Suprapubic skin (tissue), 4 donors: ENCODE measurements around the gene ZNF774. TPM values are rescaled to one million over a fixed set of nuclear protein-coding genes. Genes with fewer than 3 reads are reported as not detected.
"Not testable (repeated sequence)": the region's sequence is repeated elsewhere in the genome, so short reads cannot be mapped to it uniquely, and the experiment has no call there.

Source experiments
- DNase-seq, 2 donors: peaks; one replicate each; pipeline ENCODE4 v3.0.0-alpha.2; 2019; ENCODE audit warnings: low spot score in 2 of 2
- H3K27ac ChIP-seq: fragments of 200-600 bp; sonication (generic); one replicate; pipeline ENCODE4 v1.5.1; 2019
- H3K27me3 ChIP-seq: fragments of 200-600 bp; sonication (generic); one replicate; pipeline ENCODE4 v1.5.1; 2019
- H3K36me3 ChIP-seq: fragments of 200-600 bp; sonication (generic); one replicate; pipeline ENCODE4 v1.5.1; 2019
- H3K4me1 ChIP-seq: fragments of 200-600 bp; sonication (generic); one replicate; pipeline ENCODE4 v1.5.1; 2019
- H3K4me3 ChIP-seq: fragments of 200-600 bp; sonication (generic); one replicate; pipeline ENCODE4 v1.5.1; 2019; ENCODE audit warnings: mild to moderate bottlenecking
- H3K9me3 ChIP-seq: fragments of 200-600 bp; sonication (generic); one replicate; pipeline ENCODE4 v1.5.1; 2019
- EP300 ChIP-seq: sonication (generic); formaldehyde crosslinking; IDR thresholded peaks from one replicate; pipeline ENCODE4 v1.6.1; 2017; ENCODE audit warnings: antibody characterized with exemption
- POLR2A ChIP-seq, 2 donors: fragments of 450-650 bp; IDR thresholded peaks; one replicate each; pipeline ENCODE4 v1.6.1; 2017; ENCODE audit warnings: antibody characterized with exemption in 2 of 2, mild to moderate bottlenecking in 2 of 2, moderate library complexity in 2 of 2
- POLR2AphosphoS5 ChIP-seq, 3 donors: sonication (generic); formaldehyde crosslinking; IDR thresholded peaks; one replicate each; pipeline ENCODE4 v1.6.1; 2017; ENCODE audit warnings: antibody characterized with exemption in 3 of 3
- WGBS: methylation state at CpG from one replicate; pipeline ENCODE4 v1.1.5; 2018; 5-methylcytosine and 5-hydroxymethylcytosine counted together
- total RNA-seq, 4 donors: library from RNA; depleted of rRNA; stranded (reverse); fragments of >200 nt; gene quantifications; one replicate each; pipeline ENCODE4 v1.1.0, GENCODE V29; 2016
- TF ChIP-seq, protein P1 (sequence below), 2 donors: fragments of 200-600 bp in 1 of 2; fragments of 450-650 bp in 1 of 2; sonication (generic) in 1 of 2; IDR thresholded peaks; one replicate each; pipeline ENCODE4 v1.5.1; 2016 to 2019; ENCODE audit warnings: antibody characterized with exemption in 2 of 2, mild to moderate bottlenecking in 1 of 2, moderate library complexity in 1 of 2

ZNF774 gene
- 1 to 10 TPM; 1.4 to 7.2 (median 3.2) TPM for total RNA-seq

DNA sequence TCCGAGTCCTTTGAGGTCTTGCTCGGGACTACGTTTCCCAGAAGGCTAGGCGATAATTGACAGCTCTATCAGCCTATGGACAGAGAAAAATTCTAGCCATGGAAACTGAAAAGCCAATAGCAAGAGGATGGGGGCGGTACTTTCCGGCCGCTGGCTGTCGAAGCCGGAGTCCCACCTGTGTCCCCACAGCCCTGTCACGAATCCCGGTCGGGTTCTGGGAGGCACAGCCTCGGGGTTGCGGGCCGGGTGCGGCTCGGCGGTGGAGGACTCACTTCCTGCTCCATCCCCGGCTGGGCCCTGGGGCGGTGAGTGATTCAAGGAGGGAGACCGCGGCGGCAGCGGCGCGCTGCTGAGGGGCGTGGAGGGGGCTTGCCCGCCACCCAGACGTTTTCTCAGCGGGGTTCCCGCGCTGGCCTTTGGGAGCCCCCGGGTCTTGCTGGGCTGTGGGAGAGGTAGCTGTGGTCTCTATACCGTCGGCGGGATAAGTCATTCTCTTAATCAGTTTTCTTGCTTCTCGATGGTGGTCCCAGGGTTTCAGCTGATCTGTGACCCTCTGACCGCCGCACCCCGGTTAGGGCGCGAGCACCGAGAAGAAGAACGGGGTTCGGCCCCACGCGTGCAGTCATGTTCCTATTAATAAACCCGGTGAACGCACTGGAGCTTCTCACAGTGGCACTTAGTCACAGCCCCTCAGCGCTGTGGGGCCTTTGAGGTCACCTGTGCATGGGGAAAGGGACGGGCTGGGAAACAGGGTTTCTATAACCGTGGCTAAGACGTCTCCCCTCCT is at the start of gene ZNF774:
ZNF774 (plus strand) TSS at position 178 of the 787 bp plus-strand sequence. CDS start 2,377 bp downstream, outside the sequence.
- Histone ChIP-seq H3K27me3 (no peaks in the 10 kb centered on the region), H3K36me3 (no peaks in the 10 kb centered on the region), H3K9me3 (no peaks in the 10 kb centered on the region), H3K4me1 (peaks cover 5% of the 10 kb centered on the region), H3K27ac (no peak within 1 kb of the TSS), H3K4me3 (peak within 1 kb of the TSS; percentile 64)
- TF ChIP-seq POLR2A (IDR thresholded peaks at IDR 0.05): no peak
- peak in 1 of 3 donors; percentile 62 for TF ChIP-seq POLR2AphosphoS5 (IDR thresholded peaks at IDR 0.05)
- TF ChIP-seq, protein P1, sequence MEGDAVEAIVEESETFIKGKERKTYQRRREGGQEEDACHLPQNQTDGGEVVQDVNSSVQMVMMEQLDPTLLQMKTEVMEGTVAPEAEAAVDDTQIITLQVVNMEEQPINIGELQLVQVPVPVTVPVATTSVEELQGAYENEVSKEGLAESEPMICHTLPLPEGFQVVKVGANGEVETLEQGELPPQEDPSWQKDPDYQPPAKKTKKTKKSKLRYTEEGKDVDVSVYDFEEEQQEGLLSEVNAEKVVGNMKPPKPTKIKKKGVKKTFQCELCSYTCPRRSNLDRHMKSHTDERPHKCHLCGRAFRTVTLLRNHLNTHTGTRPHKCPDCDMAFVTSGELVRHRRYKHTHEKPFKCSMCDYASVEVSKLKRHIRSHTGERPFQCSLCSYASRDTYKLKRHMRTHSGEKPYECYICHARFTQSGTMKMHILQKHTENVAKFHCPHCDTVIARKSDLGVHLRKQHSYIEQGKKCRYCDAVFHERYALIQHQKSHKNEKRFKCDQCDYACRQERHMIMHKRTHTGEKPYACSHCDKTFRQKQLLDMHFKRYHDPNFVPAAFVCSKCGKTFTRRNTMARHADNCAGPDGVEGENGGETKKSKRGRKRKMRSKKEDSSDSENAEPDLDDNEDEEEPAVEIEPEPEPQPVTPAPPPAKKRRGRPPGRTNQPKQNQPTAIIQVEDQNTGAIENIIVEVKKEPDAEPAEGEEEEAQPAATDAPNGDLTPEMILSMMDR (IDR thresholded peaks at IDR 0.05): no peak
- TF ChIP-seq EP300: no peak
- peak; percentile 94 to 95 for DNase-seq
- under 1% methylated on average over 25 of the region's 53 CpGs for WGBS

DNA sequence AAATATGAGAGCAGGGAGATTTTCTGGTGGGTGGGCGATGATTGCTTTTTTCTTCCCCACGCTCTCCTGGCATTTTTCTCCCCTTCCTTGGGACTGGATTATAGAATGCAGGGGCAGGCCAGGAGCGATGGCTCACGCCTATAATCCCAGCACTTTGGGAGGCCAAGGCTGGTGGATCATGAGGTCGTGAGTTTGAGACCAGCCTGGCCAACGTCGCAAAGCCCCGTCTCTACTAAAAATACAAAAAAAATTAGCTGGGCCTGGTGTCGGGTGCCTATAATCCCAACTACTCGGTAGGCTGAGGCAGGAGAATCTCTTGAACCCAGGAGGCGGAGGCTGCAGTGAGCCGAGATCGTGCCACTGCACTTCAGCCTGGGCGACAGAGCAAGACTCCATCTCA is 46.7 kb upstream of the ZNF774 start:
- H3K27ac ChIP-seq, H3K4me3 ChIP-seq, H3K9me3 ChIP-seq, DNase-seq, H3K27me3 ChIP-seq, H3K36me3 ChIP-seq: not testable (repeated sequence)
- H3K4me1 ChIP-seq: peaks cover 13% of the 10 kb centered on the region
- WGBS: 95% methylated on average over 14 of the region's 14 CpGs

DNA sequence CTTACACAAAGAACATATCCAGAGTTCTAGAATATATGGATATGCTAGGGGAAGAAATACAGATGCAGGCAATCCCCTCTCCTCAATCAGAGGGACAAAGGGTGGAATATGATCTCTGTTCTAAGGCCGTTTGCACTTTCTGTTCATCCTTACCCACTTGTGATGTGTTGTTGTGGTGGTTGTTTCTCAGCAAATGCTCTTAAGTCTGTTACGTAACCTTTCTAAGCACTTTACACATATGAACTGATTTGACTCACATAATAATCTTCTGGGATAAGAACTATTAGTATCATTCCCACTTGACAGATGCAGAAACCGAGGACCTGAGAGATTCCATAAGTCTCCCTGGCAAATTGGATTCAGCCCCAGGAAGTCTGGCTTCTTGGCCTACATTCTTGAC is 46.2 kb upstream of the ZNF774 start:
- 89% methylated on average over 3 of the region's 3 CpGs for WGBS
- TF ChIP-seq POLR2A (IDR thresholded peaks at IDR 0.05) (no peak), POLR2AphosphoS5 (IDR thresholded peaks at IDR 0.05) (no peak), EP300 (no peak)
- TF ChIP-seq, protein P1 (IDR thresholded peaks at IDR 0.05): no peak
- no peak overlapping the region for H3K27ac ChIP-seq

DNA sequence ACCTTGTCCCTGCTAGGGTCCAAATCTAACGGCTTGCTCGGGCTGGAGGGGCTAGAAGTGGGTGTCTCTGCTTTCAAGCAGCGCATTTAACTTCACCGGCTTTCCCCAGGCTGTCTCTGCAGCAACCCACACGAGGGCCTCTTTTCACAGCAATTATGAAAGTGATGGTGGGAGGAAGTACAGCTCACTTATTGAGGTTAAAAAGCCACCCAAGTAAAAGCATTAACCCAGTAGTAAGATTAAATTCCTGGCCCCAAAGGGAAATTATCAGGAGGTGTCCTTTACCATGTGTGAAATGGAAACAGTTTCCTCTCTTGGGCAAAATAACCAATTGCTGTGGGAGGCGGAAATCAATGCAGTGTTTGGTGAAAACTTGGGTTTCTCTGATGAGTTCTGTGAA is 45.5 kb upstream of the ZNF774 start:
- TF ChIP-seq, protein P1 (IDR thresholded peaks at IDR 0.05): no peak
- no peak for TF ChIP-seq EP300
- no peak for TF ChIP-seq POLR2AphosphoS5 (IDR thresholded peaks at IDR 0.05)
- TF ChIP-seq POLR2A (IDR thresholded peaks at IDR 0.05): no peak
- H3K27ac ChIP-seq: no peak overlapping the region
- no peaks in the 10 kb centered on the region for H3K9me3 ChIP-seq
- H3K27me3 ChIP-seq: no peaks in the 10 kb centered on the region
- peaks cover 6% of the 10 kb centered on the region for H3K4me1 ChIP-seq
- peak in 1 of 2 donors; percentile 23 for DNase-seq
- 50% methylated on average over 6 of the region's 6 CpGs for WGBS
- no peaks in the 10 kb centered on the region for H3K36me3 ChIP-seq
- no peak overlapping the region for H3K4me3 ChIP-seq

More for the DNA sequence above, 46.2 kb upstream of the ZNF774 start:
- Histone ChIP-seq H3K27me3 (no peaks in the 10 kb centered on the region), H3K36me3 (no peaks in the 10 kb centered on the region), H3K4me1 (peaks cover 12% of the 10 kb centered on the region), H3K4me3 (no peak overlapping the region), H3K9me3 (no peaks in the 10 kb centered on the region)
- DNase-seq: no peak

DNA sequence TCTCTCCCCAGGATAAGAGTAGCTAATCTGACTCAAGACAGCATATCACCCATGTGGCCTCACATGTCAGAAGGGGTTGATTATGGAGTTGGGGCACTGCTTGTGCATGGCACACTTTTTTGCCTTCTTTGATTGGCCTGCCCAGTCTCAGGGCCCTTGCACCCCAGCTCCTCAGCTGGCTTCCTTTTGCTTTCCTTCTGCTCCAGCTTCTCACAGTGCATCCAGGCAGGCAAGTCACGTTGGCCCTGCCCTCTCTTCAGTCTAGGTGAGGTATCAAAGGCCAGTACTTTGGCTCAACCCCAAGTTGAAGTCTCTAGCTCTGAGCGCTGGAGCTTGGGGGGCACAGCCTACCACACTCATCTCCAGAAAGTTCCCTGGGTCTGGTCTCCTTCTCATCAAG is 44.4 kb upstream of the ZNF774 start:
- 88% methylated on average over 2 of the region's 2 CpGs for WGBS
- DNase-seq: no peak
- TF ChIP-seq EP300 (no peak), POLR2AphosphoS5 (IDR thresholded peaks at IDR 0.05) (no peak), POLR2A (IDR thresholded peaks at IDR 0.05) (no peak)
- TF ChIP-seq, protein P1 (IDR thresholded peaks at IDR 0.05): no peak

More for the DNA sequence above, 44.4 kb upstream of the ZNF774 start:
- Histone ChIP-seq H3K9me3 (no peaks in the 10 kb centered on the region), H3K4me1 (no peaks in the 10 kb centered on the region), H3K27ac (no peak overlapping the region), H3K27me3 (no peaks in the 10 kb centered on the region), H3K4me3 (no peak overlapping the region), H3K36me3 (no peaks in the 10 kb centered on the region)
